HL-60 (cell line): Measurements from ENCODE around the gene TBC1D22A.

Experiments
- GABPA ChIP-seq: IDR thresholded peaks from 2 replicates; pipeline ENCODE4 v1.6.1; 2012; ENCODE audit warnings: low read depth
- SPI1 ChIP-seq: IDR thresholded peaks from 2 replicates; pipeline ENCODE4 v1.6.1; 2012; ENCODE audit warnings: low read depth, mild to moderate bottlenecking, borderline replicate concordance
- TF ChIP-seq, protein P1 (sequence below): IDR thresholded peaks from one replicate; pipeline ENCODE4 v1.5.1; 2011; ENCODE audit warnings: low read length, control low read depth, inconsistent platforms; ENCODE audit not compliant: insufficient read depth

- TF ChIP-seq, protein P1, sequence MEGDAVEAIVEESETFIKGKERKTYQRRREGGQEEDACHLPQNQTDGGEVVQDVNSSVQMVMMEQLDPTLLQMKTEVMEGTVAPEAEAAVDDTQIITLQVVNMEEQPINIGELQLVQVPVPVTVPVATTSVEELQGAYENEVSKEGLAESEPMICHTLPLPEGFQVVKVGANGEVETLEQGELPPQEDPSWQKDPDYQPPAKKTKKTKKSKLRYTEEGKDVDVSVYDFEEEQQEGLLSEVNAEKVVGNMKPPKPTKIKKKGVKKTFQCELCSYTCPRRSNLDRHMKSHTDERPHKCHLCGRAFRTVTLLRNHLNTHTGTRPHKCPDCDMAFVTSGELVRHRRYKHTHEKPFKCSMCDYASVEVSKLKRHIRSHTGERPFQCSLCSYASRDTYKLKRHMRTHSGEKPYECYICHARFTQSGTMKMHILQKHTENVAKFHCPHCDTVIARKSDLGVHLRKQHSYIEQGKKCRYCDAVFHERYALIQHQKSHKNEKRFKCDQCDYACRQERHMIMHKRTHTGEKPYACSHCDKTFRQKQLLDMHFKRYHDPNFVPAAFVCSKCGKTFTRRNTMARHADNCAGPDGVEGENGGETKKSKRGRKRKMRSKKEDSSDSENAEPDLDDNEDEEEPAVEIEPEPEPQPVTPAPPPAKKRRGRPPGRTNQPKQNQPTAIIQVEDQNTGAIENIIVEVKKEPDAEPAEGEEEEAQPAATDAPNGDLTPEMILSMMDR = no peak
- TF ChIP-seq GABPA (no peak), SPI1 (no peak)
Observed at GRCh38 chr22:46753761-46754109, 8.7 kb upstream of the TBC1D22A start.
